ENCODE data around the gene PCID2.

The PCID2 gene

GRCh38 chr13:113233101-113233500 lies 24.6 kb upstream of the PCID2 start:
- H4K20me1 ChIP-seq (ENCODE audit: insufficient read depth, low read length) = no peaks in the 10 kb centered on the region

DNA sequence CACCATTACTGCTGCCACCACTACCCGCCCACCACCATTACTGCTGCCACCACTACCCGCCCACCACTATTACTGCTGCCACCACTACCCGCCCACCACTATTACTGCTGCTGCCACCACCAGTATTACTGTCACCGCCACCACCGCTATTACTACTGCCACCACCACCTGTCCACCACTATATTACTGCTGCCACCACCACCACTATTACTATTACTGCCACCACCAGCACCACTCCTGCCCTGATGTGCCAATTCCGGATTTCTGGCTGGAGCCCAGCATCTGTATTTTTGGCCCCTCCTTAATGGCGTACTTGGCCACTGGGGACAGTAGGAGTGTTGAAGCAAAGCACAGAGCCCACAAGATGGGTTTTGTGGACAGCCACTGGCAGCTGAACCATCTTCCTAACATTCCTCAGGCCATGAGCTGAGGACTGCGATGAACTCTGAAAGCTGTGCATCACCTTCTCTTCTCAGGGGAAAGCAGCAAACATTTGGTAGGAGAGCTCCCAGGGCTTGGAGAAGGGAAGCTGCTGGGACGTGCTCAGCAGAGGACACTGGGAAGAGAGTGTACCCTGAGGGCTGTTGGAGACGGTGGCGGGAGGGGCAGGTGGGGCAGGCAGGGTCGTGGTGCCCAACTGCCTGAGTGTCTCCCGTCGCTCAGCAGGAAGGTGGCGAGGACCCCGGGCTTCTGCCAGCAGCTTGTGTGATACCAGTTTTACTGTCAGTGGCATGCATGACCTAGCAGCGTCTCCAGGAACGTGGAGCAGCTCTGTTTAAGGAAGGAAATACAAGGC lies 23.9 kb upstream of the PCID2 start:
- Histone ChIP-seq H3K36me3 (replicated peaks; ENCODE audit: low read depth, low read length) (peaks cover 46% of the 10 kb centered on the region), H3K4me2 (ENCODE audit: low read length) (no peak overlapping the region), H3K9me3 (ENCODE audit: insufficient read depth, low read length) (no peaks in the 10 kb centered on the region), H3K4me3 (ENCODE audit: low read length) (no peak overlapping the region), H3K27me3 (ENCODE audit: low read depth, low read length) (no peaks in the 10 kb centered on the region), H3K79me2 (ENCODE audit: low read length) (no peaks in the 10 kb centered on the region; the same call in 1 of the 2 replicates), H4K20me1 (ENCODE audit: insufficient read depth, low read length) (no peaks in the 10 kb centered on the region), H3K9ac (ENCODE audit: low read length) (no peak overlapping the region), H2AFZ (ENCODE audit: low read depth, low read length) (no peak overlapping the region), H3K27ac (ENCODE audit: low read length) (no peak overlapping the region), H3K4me1 (ENCODE audit: low read length) (no peaks in the 10 kb centered on the region)
- TF ChIP-seq CTCF (IDR thresholded peaks at IDR 0.05; ENCODE audit: low read depth, low read length) = no peak

More at GRCh38 chr13:113233101-113233500, 24.6 kb upstream of the PCID2 start:
- H3K9me3 ChIP-seq (ENCODE audit: insufficient read depth, low read length) = no peaks in the 10 kb centered on the region
- H3K79me2 ChIP-seq (ENCODE audit: low read length) = no peaks in the 10 kb centered on the region; the same call in 1 of the 2 replicates
- no peak overlapping the region for H3K4me3 ChIP-seq (ENCODE audit: low read length)
- H3K4me2 ChIP-seq (ENCODE audit: low read length) = no peak overlapping the region
- no peaks in the 10 kb centered on the region for H3K4me1 ChIP-seq (ENCODE audit: low read length)
- H2AFZ ChIP-seq (ENCODE audit: low read depth, low read length) = no peak overlapping the region
- H3K27ac ChIP-seq (ENCODE audit: low read length) = no peak overlapping the region
- H3K9ac ChIP-seq (ENCODE audit: low read length) = no peak overlapping the region
- H3K27me3 ChIP-seq (ENCODE audit: low read depth, low read length) = no peaks in the 10 kb centered on the region
- TF ChIP-seq EZH2phosphoT487 (IDR thresholded peaks at IDR 0.05; ENCODE audit: low read depth) = no peak
- TF ChIP-seq CTCF (IDR thresholded peaks at IDR 0.05; ENCODE audit: low read depth, low read length) = no peak
- peaks cover 47% of the 10 kb centered on the region for H3K36me3 ChIP-seq (replicated peaks; ENCODE audit: low read depth, low read length)

DNA sequence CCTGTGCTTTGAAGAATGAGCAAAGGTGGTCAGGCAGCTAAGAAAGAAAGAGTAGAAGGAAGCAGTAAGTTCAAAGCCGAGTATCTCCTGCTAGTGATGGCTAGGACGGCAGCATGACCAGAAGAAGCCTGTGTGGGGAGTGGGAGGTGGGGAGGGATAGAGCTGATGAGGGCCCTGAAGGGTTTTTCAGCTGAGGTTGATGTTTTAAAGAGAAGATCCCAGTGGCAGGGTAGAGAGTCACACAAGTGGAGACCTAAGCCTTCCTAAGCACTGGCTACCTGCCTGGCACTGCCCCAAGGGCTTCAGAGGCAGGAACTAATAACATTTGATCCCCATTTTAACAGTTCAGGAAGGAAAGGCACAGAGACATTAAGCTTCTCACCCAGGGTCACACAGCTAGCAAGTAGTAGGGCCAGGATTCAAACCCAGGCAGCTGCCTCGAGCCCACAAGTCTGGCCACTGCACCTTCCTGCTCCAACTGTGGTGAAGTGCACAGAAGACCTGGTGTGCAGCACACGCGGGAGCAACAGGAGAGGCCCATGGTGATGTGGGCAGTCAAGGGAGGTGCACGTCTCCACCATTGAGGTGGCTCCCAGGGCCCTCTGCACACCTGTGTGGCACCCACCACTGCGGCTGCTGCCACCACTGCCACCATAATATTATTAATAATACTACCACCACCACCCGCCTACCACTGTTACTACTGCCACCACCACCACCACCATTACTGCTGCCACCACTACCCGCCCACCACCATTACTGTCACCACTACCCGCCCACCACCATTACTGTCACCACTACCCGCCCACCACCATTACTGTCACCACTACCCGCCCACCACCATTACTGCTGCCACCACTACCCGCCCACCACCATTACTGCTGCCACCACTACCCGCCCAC lies 23.1 kb upstream of the PCID2 start:
- Histone ChIP-seq H3K4me1 (ENCODE audit: low read length) (no peaks in the 10 kb centered on the region), H3K36me3 (replicated peaks; ENCODE audit: low read depth, low read length) (peaks cover 52% of the 10 kb centered on the region), H3K79me2 (ENCODE audit: low read length) (peaks cover 8% of the 10 kb centered on the region; the same call in 1 of the 2 replicates), H3K27ac (ENCODE audit: low read length) (no peak overlapping the region), H3K4me2 (ENCODE audit: low read length) (no peak overlapping the region), H3K9ac (ENCODE audit: low read length) (no peak overlapping the region), H3K27me3 (ENCODE audit: low read depth, low read length) (no peaks in the 10 kb centered on the region), H3K4me3 (ENCODE audit: low read length) (no peak overlapping the region), H2AFZ (ENCODE audit: low read depth, low read length) (no peak overlapping the region), H4K20me1 (ENCODE audit: insufficient read depth, low read length) (no peaks in the 10 kb centered on the region), H3K9me3 (ENCODE audit: insufficient read depth, low read length) (no peaks in the 10 kb centered on the region)
- no peak for TF ChIP-seq CTCF (IDR thresholded peaks at IDR 0.05; ENCODE audit: low read depth, low read length)
- TF ChIP-seq EZH2phosphoT487 (IDR thresholded peaks at IDR 0.05; ENCODE audit: low read depth) = no peak

DNA sequence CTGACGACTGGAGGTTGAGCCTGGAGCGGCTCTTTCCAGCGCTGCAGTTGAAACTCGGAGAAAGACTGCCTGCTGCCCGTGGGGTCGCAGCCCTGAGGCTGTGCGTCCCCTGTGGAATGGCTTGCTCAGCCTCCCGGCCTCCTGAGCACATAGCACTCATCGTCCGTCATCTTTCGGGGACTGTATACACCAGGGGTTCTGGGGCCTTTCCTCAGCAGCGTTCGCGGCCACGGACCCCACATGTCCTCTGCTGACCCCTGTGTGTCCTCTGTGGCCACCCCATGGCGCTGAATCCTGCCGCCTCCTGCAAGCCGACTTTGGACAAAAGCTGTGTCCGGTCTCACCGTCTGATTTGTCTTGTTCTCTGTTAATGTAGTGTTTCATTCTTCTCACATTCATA lies 21.3 kb upstream of the PCID2 start:
- H4K20me1 ChIP-seq (ENCODE audit: insufficient read depth, low read length) = no peaks in the 10 kb centered on the region
- no peaks in the 10 kb centered on the region for H3K27me3 ChIP-seq (ENCODE audit: low read depth, low read length)
- no peak overlapping the region for H2AFZ ChIP-seq (ENCODE audit: low read depth, low read length)
- no peak overlapping the region for H3K4me2 ChIP-seq (ENCODE audit: low read length)
- no peak overlapping the region for H3K9ac ChIP-seq (ENCODE audit: low read length)
- H3K4me3 ChIP-seq (ENCODE audit: low read length) = no peak overlapping the region
- H3K27ac ChIP-seq (ENCODE audit: low read length) = no peak overlapping the region
- peaks cover 65% of the 10 kb centered on the region for H3K36me3 ChIP-seq (replicated peaks; ENCODE audit: low read depth, low read length)
- TF ChIP-seq EZH2phosphoT487 (IDR thresholded peaks at IDR 0.05; ENCODE audit: low read depth) (no peak), CTCF (IDR thresholded peaks at IDR 0.05; ENCODE audit: low read depth, low read length) (no peak)
- H3K9me3 ChIP-seq (ENCODE audit: insufficient read depth, low read length) = no peaks in the 10 kb centered on the region
- no peaks in the 10 kb centered on the region for H3K4me1 ChIP-seq (ENCODE audit: low read length)
- H3K79me2 ChIP-seq (ENCODE audit: low read length) = peaks cover 24% of the 10 kb centered on the region
